ENCODE data around the gene SLC25A24.
"Not testable (repeated sequence)": the region's sequence is repeated elsewhere in the genome, so short reads cannot be mapped to it uniquely, and the experiment has no call there.

The SLC25A24 gene

GRCh38 chr1:108214641-108215465 is 14.7 kb upstream of the SLC25A24 start:
- H3K4me3 ChIP-seq (ENCODE audit: low read length); DNase-seq (ENCODE audit: low read depth): not testable (repeated sequence)
- TF ChIP-seq CTCF (conservative IDR thresholded peaks at IDR 0.05; ENCODE audit: low read length): peak; percentile 59

- TF ChIP-seq CTCF (conservative IDR thresholded peaks at IDR 0.05; ENCODE audit: low read length): no peak
- DNase-seq (ENCODE audit: low read depth): no peak
Measured at GRCh38 chr1:108211014-108211413, 10.9 kb upstream of the SLC25A24 start.

GRCh38 chr1:108209456-108210108 is 9.4 kb upstream of the SLC25A24 start:
- no peak for DNase-seq (ENCODE audit: low read depth)
- H3K4me3 ChIP-seq (ENCODE audit: low read length): no peak overlapping the region
- no peak for TF ChIP-seq CTCF (conservative IDR thresholded peaks at IDR 0.05; ENCODE audit: low read length)

More at GRCh38 chr1:108211014-108211413, 10.9 kb upstream of the SLC25A24 start:
- H3K4me3 ChIP-seq (ENCODE audit: low read length): no peak overlapping the region

- H3K4me3 ChIP-seq (ENCODE audit: low read length): no peak overlapping the region
- TF ChIP-seq CTCF (conservative IDR thresholded peaks at IDR 0.05; ENCODE audit: low read length): no peak
- no peak for DNase-seq (ENCODE audit: low read depth)
Measured at GRCh38 chr1:108208724-108209446, 8.7 kb upstream of the SLC25A24 start.

- H3K4me3 ChIP-seq (ENCODE audit: low read length); DNase-seq (ENCODE audit: low read depth): not testable (repeated sequence)
Measured at GRCh38 chr1:108203582-108203981, 3.4 kb upstream of the SLC25A24 start.

- no peak for TF ChIP-seq CTCF (conservative IDR thresholded peaks at IDR 0.05; ENCODE audit: low read length)
- no peak for DNase-seq (ENCODE audit: low read depth)
- H3K4me3 ChIP-seq (ENCODE audit: low read length): no peak overlapping the region
Measured at GRCh38 chr1:108201687-108202086, 1.5 kb upstream of the SLC25A24 start.

- TF ChIP-seq CTCF (conservative IDR thresholded peaks at IDR 0.05; ENCODE audit: low read length): peak; percentile 44
- DNase-seq (ENCODE audit: low read depth): peak; percentile 74
- peak overlapping the region; percentile 94 for H3K4me3 ChIP-seq (ENCODE audit: low read length)
Measured at GRCh38 chr1:108200687-108201051, 526 bp upstream of the SLC25A24 start.
